OCI-LY1 (cell line): Measurements from ENCODE around the gene MYBPC3.

ENCODE experiments used
- EZH2 ChIP-seq: fragments of 200-600 bp; sonication (generic), shearing (Covaris generic); IDR thresholded peaks from 2 replicates; pipeline ENCODE4 v1.8.0; 2017; ENCODE audit warnings: borderline replicate concordance, mixed run types, mild to moderate bottlenecking, antibody characterized with exemption, low read length, moderate library complexity, mixed read lengths
- TF ChIP-seq, protein P1 (sequence below): fragments of 200-600 bp; sonication (generic), shearing (Covaris generic); IDR thresholded peaks from 2 replicates; pipeline ENCODE4 v1.5.1; 2017; ENCODE audit warnings: mild to moderate bottlenecking, antibody characterized with exemption, low read length, moderate library complexity, mixed read lengths

DNA sequence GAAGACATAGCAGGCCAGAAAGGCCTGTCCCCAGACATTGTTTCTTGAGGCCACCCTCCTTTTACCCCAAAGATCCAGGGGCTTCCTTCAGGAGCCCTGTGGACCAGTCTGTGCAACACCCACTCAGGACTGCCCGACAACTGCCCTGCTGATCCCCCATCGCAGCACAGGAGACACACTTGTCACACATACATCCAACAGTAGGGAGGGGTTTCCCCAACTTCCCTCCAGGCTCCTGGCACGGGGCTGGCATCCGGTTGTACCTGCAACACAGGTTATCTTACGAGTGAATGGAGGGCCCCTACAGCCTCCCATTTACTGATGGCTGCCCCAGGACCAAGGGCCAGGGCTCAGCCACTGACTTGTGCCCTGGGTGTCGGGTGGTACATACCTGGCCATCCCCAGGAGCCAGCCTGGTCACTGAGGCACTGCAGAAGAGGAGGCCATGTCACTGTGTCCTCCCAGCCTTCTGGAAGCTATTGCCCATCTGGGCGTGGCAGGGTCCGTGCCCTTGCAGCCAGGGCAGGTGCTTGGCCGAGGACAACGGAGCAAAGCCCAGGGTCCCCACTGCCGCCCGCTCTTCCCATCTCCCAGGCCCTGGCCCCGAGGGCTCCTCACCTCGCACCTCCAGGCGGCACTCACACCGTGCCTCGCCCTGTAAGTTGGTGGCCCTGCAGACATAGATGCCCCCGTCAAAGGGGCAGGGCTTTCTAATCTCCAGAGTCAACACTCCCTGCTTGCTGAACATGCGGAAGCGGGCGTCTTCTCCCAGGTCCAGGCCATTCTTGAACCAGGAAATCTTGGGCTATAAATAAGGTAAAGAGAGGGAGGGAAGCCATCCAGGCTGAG is 20.8 kb downstream of the MYBPC3 start:
- TF ChIP-seq, protein P1, sequence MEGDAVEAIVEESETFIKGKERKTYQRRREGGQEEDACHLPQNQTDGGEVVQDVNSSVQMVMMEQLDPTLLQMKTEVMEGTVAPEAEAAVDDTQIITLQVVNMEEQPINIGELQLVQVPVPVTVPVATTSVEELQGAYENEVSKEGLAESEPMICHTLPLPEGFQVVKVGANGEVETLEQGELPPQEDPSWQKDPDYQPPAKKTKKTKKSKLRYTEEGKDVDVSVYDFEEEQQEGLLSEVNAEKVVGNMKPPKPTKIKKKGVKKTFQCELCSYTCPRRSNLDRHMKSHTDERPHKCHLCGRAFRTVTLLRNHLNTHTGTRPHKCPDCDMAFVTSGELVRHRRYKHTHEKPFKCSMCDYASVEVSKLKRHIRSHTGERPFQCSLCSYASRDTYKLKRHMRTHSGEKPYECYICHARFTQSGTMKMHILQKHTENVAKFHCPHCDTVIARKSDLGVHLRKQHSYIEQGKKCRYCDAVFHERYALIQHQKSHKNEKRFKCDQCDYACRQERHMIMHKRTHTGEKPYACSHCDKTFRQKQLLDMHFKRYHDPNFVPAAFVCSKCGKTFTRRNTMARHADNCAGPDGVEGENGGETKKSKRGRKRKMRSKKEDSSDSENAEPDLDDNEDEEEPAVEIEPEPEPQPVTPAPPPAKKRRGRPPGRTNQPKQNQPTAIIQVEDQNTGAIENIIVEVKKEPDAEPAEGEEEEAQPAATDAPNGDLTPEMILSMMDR = no peak
- no peak for TF ChIP-seq EZH2
